A549 (cell line): ENCODE results near the gene RARB. TPM values are rescaled to one million over a fixed set of nuclear protein-coding genes. Genes with fewer than 3 reads are reported as not detected.
A peak's percentile ranks its signal among the peaks of the same experiment; 100 is the strongest.

Source experiments
- ATAC-seq, 2 experiments: fragments of 200-7000 bp in 1 of 2; fragments of >200 bp in 1 of 2; cut with Nextera tagmentation in 1 of 2; cut with Tn5 transposase in 1 of 2; 3 replicates each; pipeline versions ENCODE4 v1.8.0 to v1.9.1; 2018 to 2020; ENCODE audit warnings: mild to moderate bottlenecking in 1 of 2, moderate library complexity in 1 of 2
- CTCF ChIA-PET: fragments of 300-600 bp; sonication (Branson Sonifier 250); formaldehyde crosslinking; extraction: SDS; loops from one replicate; lab custom pipeline; 2021; ENCODE audit warnings: antibody characterized with exemption, inconsistent platforms; lab: Yijun Ruan, JAX
- POLR2A ChIA-PET: fragments of 350-600 bp; formaldehyde crosslinking; extraction: SDS; loops from one replicate; lab custom pipeline; 2021; ENCODE audit warnings: antibody characterized with exemption, inconsistent platforms; lab: Yijun Ruan, JAX
- DNase-seq, 2 experiments: peaks; one replicate each; pipeline versions ENCODE4 v3.0.0 to v3.0.0-alpha.2; 2011 to 2016; ENCODE audit warnings: low read depth in 1 of 2, low spot score in 1 of 2
- FAIRE-seq: peaks from 2 replicates; lab custom pipeline; 2011; peaks lifted over from hg19 to GRCh38; lab: Jason Lieb, UNC
- H3K27ac ChIP-seq, 2 experiments: fragments of >200 bp; sonication (Bioruptor Twin); formaldehyde crosslinking; 3 replicates each; pipeline ENCODE4 v1.5.1; 2016 to 2017
- H3K4me1 ChIP-seq: fragments of >200 bp; sonication (Bioruptor Twin); formaldehyde crosslinking; 3 replicates; pipeline ENCODE4 v1.6.1; 2016
- H3K4me2 ChIP-seq: fragments of >200 bp; sonication (Bioruptor Twin); formaldehyde crosslinking; 3 replicates; pipeline ENCODE4 v1.6.1; 2016
- H3K4me3 ChIP-seq: fragments of >200 bp; sonication (Bioruptor Twin); formaldehyde crosslinking; 3 replicates; pipeline ENCODE4 v1.5.1; 2016
- H3K9me3 ChIP-seq: fragments of >200 bp; sonication (Bioruptor Twin); formaldehyde crosslinking; 3 replicates; pipeline ENCODE4 v1.6.1; 2016
- CBX2 ChIP-seq: fragments of 200-600 bp; sonication (generic); IDR thresholded peaks from 2 replicates; pipeline ENCODE4 v1.6.1; 2016; ENCODE audit warnings: low read depth, mild to moderate bottlenecking, borderline replicate concordance
- EP300 ChIP-seq, 2 experiments: fragments of >200 bp; sonication (Bioruptor Twin); formaldehyde crosslinking; IDR thresholded peaks; 2 replicates in 1 of 2; 3 replicates in 1 of 2; pipeline ENCODE4 v1.6.1; 2016 to 2017
- ESRRA ChIP-seq: fragments of 150-350 bp; IDR thresholded peaks from 2 replicates; pipeline ENCODE4 v1.6.1; 2014; ENCODE audit warnings: mild to moderate bottlenecking, low read length, borderline replicate concordance
- FOSL2 ChIP-seq, 2 experiments: fragments of 450-650 bp in 1 of 2; fragments of >200 bp in 1 of 2; sonication (Bioruptor Twin) in 1 of 2; formaldehyde crosslinking; IDR thresholded peaks; 2 replicates each; pipeline versions ENCODE4 v1.5.0 to v1.6.1; 2016 to 2020; ENCODE audit warnings: mild to moderate bottlenecking in 1 of 2, moderate library complexity in 1 of 2
- FOXS1 ChIP-seq: fragments of 250-450 bp; sonication (Bioruptor Pico); IDR thresholded peaks from 2 replicates; pipeline ENCODE4 v1.5.0; 2020; ENCODE audit warnings: mild to moderate bottlenecking, moderate library complexity
- HDAC2 ChIP-seq: fragments of 200-600 bp; sonication (generic); IDR thresholded peaks from 2 replicates; pipeline ENCODE4 v1.6.1; 2016
- HOXA7 ChIP-seq: fragments of 250-450 bp; sonication (Bioruptor Pico); IDR thresholded peaks from 2 replicates; pipeline ENCODE4 v1.5.0; 2020; ENCODE audit warnings: mild to moderate bottlenecking, moderate library complexity
- HOXB13 ChIP-seq: fragments of 250-450 bp; sonication (Bioruptor Pico); IDR thresholded peaks from 2 replicates; pipeline ENCODE4 v1.5.0; 2020; ENCODE audit warnings: low read depth, mild to moderate bottlenecking, moderate library complexity
- JUN ChIP-seq, 2 experiments: fragments of >200 bp; sonication (Bioruptor Twin); formaldehyde crosslinking; IDR thresholded peaks; 2 replicates in 1 of 2; 3 replicates in 1 of 2; pipeline ENCODE4 v1.6.1; 2016 to 2017
- KDM5A ChIP-seq: fragments of 200-600 bp; sonication (generic); IDR thresholded peaks from 2 replicates; pipeline ENCODE4 v1.6.1; 2016; ENCODE audit warnings: antibody characterized with exemption, mild to moderate bottlenecking
- MAZ ChIP-seq: fragments of 150-350 bp; IDR thresholded peaks from 2 replicates; pipeline ENCODE4 v1.6.1; 2014; ENCODE audit warnings: antibody characterized with exemption, low read depth, low read length, borderline replicate concordance
- NFE2L2 ChIP-seq: fragments of 150-350 bp; conservative IDR thresholded peaks from 2 replicates; pipeline ENCODE4 v1.6.1; 2014; ENCODE audit warnings: low read length
- PHF8 ChIP-seq: fragments of 200-600 bp; sonication (generic); IDR thresholded peaks from 2 replicates; pipeline ENCODE4 v1.6.1; 2016; ENCODE audit warnings: low read depth, mild to moderate bottlenecking, antibody characterized with exemption, moderate library complexity, borderline replicate concordance
- POLR2A ChIP-seq: IDR thresholded peaks from 2 replicates; pipeline ENCODE4 v1.6.1; 2012; ENCODE audit warnings: mild to moderate bottlenecking, low read length
- RAD21 ChIP-seq, 2 experiments: fragments of >200 bp in 1 of 2; sonication (Bioruptor Twin) in 1 of 2; formaldehyde crosslinking in 1 of 2; IDR thresholded peaks in 1 of 2; conservative IDR thresholded peaks in 1 of 2; 2 replicates in 1 of 2; 3 replicates in 1 of 2; pipeline ENCODE4 v1.6.1; 2012 to 2018; ENCODE audit warnings: inconsistent platforms in 1 of 2
- RCOR1 ChIP-seq: fragments of 150-350 bp; IDR thresholded peaks from 2 replicates; pipeline ENCODE4 v1.6.1; 2014; ENCODE audit warnings: antibody characterized with exemption, low read length, low read depth
- RFX5 ChIP-seq: fragments of 450-650 bp; IDR thresholded peaks from 2 replicates; pipeline ENCODE4 v1.7.1; 2014; ENCODE audit warnings: antibody characterized with exemption, mild to moderate bottlenecking, moderate library complexity
- RNF2 ChIP-seq: fragments of 200-600 bp; sonication (generic); IDR thresholded peaks from 2 replicates; pipeline ENCODE4 v1.6.1; 2016; ENCODE audit warnings: low read depth, mild to moderate bottlenecking, antibody characterized with exemption, moderate library complexity, borderline replicate concordance
- TFCP2L1 ChIP-seq: fragments of 250-450 bp; sonication (Bioruptor Pico); IDR thresholded peaks from 2 replicates; pipeline ENCODE4 v1.5.0; 2021; ENCODE audit warnings: mild to moderate bottlenecking
- ZSCAN20 ChIP-seq: fragments of 250-450 bp; sonication (Bioruptor Pico); IDR thresholded peaks from 2 replicates; pipeline ENCODE4 v1.8.0; 2022; ENCODE audit warnings: mild to moderate bottlenecking, moderate library complexity
- WGBS: methylation state at CpG from one replicate; pipeline ENCODE4 v1.1.6; 2017; ENCODE audit errors: missing lambda C conversion rate; 5-methylcytosine and 5-hydroxymethylcytosine counted together
- polyA plus RNA-seq, 4 experiments: library from polyadenylated mRNA; depleted of rRNA in 3 of 4; stranded (reverse); fragments of >200 nt; fragmentation: RNase III in 1 of 4; extraction: RNeasy Plus Mini Kit Qiagen cat#74134 plus additional on column Dnase treatment in 1 of 4; gene quantifications; 2 replicates in 3 of 4; 3 replicates in 1 of 4; pipeline ENCODE4 v1.2.3, GENCODE V29; 2011 to 2017
- TF ChIP-seq, protein P1 (sequence below): IDR thresholded peaks from 2 replicates; pipeline ENCODE4 v1.6.1; 2012
- TF ChIP-seq, protein P2 (sequence below): fragments of 250-450 bp; sonication (Bioruptor Pico); IDR thresholded peaks from 2 replicates; pipeline ENCODE4 v1.5.0; 2021; ENCODE audit warnings: mild to moderate bottlenecking, moderate library complexity, borderline replicate concordance
- TF ChIP-seq, protein P3 (sequence below): fragments of 450-650 bp; IDR thresholded peaks from 2 replicates; pipeline ENCODE4 v1.6.1; 2014; ENCODE audit warnings: antibody characterized with exemption
- TF ChIP-seq, protein P4 (sequence below): fragments of >200 bp; sonication (Bioruptor Twin); formaldehyde crosslinking; IDR thresholded peaks from 3 replicates; pipeline ENCODE4 v1.5.1; 2016
- TF ChIP-seq, protein P5 (sequence below): fragments of >200 bp; sonication (Bioruptor Twin); formaldehyde crosslinking; IDR thresholded peaks from 3 replicates; pipeline ENCODE4 v1.6.1; 2016

Gene RARB
- polyA plus RNA-seq, 2 of the 4 experiments (the other 2 are of a cell fraction), result 24.5 to 30.8 TPM

DNA sequence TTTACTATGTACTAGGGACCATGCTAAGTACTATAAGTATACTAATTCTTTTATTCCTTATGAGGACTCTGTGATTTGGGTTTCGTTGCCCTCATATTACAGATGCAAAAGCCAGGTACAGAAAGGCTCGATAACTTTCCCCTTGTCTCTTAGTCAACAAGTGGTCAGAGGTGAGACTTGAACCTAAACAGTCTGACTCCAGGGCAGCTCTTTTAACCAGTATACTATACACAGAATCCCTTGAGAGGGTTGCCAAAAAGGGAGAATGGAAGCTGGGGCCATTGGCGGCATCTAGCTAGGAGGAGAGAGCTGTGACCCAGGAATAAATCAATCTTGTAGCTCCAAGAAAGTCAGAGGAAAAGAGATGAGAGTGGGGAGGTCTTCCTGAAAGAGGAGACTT, 144.3 kb downstream of the RARB start:
- TF ChIP-seq, protein P1, sequence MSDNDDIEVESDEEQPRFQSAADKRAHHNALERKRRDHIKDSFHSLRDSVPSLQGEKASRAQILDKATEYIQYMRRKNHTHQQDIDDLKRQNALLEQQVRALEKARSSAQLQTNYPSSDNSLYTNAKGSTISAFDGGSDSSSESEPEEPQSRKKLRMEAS, result no peak
- TF ChIP-seq RFX5 (no peak), HDAC2 (no peak), HOXB13 (CRISPR knock-in tag) (no peak), HOXA7 (CRISPR knock-in tag) (no peak), JUN (IDR thresholded peaks at IDR 0.05) (no peak), NFE2L2 (no peak), RCOR1 (no peak), ZSCAN20 (CRISPR knock-in tag) (no peak), EP300 (IDR thresholded peaks at IDR 0.05) (no peak), PHF8 (no peak), TFCP2L1 (CRISPR knock-in tag) (no peak), CBX2 (no peak), KDM5A (no peak)
- TF ChIP-seq, protein P2, sequence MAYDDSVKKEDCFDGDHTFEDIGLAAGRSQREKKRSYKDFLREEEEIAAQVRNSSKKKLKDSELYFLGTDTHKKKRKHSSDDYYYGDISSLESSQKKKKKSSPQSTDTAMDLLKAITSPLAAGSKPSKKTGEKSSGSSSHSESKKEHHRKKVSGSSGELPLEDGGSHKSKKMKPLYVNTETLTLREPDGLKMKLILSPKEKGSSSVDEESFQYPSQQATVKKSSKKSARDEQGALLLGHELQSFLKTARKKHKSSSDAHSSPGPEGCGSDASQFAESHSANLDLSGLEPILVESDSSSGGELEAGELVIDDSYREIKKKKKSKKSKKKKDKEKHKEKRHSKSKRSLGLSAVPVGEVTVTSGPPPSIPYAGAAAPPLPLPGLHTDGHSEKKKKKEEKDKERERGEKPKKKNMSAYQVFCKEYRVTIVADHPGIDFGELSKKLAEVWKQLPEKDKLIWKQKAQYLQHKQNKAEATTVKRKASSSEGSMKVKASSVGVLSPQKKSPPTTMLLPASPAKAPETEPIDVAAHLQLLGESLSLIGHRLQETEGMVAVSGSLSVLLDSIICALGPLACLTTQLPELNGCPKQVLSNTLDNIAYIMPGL (CRISPR knock-in tag), result no peak
- TF ChIP-seq, protein P3, sequence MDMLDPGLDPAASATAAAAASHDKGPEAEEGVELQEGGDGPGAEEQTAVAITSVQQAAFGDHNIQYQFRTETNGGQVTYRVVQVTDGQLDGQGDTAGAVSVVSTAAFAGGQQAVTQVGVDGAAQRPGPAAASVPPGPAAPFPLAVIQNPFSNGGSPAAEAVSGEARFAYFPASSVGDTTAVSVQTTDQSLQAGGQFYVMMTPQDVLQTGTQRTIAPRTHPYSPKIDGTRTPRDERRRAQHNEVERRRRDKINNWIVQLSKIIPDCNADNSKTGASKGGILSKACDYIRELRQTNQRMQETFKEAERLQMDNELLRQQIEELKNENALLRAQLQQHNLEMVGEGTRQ, result no peak
- TF ChIP-seq, protein P4, sequence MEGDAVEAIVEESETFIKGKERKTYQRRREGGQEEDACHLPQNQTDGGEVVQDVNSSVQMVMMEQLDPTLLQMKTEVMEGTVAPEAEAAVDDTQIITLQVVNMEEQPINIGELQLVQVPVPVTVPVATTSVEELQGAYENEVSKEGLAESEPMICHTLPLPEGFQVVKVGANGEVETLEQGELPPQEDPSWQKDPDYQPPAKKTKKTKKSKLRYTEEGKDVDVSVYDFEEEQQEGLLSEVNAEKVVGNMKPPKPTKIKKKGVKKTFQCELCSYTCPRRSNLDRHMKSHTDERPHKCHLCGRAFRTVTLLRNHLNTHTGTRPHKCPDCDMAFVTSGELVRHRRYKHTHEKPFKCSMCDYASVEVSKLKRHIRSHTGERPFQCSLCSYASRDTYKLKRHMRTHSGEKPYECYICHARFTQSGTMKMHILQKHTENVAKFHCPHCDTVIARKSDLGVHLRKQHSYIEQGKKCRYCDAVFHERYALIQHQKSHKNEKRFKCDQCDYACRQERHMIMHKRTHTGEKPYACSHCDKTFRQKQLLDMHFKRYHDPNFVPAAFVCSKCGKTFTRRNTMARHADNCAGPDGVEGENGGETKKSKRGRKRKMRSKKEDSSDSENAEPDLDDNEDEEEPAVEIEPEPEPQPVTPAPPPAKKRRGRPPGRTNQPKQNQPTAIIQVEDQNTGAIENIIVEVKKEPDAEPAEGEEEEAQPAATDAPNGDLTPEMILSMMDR, result no peak
- H3K4me3 ChIP-seq, result no peak overlapping the region
- no peaks in the 10 kb centered on the region for H3K9me3 ChIP-seq
- FAIRE-seq, result no peak
- WGBS, result 84% methylated on average over 3 of the region's 3 CpGs
- no peak for DNase-seq
- no peak for ATAC-seq
- H3K27ac ChIP-seq, result peak overlapping the region in 1 of 2 experiments; percentile 65; a peak in 2 of 6 replicates
- POLR2A ChIA-PET, result no interaction called here
- no peak overlapping the region for H3K4me2 ChIP-seq
- CTCF ChIA-PET, result interaction anchor here (1.4 kb wide), 1 partner anchor 10 kb away, joined by 5 read pairs; no protein-coding TSS in a partner anchor
- H3K4me1 ChIP-seq, result peaks cover 14% of the 10 kb centered on the region

DNA sequence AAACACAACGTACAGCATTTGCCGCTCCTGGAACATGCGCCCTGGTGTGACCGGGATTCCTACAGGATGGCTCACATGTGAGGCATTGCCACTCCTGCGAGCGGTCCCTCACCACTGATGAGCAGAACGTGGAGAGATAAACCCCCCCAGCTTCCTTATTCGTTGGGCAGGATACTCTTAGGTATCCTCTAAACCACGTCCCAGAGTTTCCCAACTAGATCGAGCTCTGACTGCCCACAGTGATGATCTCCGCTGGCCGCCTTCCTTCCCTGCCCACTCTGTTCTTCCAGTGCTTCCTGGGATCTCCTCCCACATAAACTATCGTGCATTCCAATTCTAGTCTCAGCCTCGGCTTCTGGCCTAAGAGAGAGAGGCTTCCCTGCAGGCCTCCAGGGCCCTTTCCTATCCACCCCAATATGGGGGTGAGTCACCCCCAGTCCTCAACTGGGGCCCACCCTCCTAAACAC, 144.9 kb downstream of the RARB start:
- no peak overlapping the region for H3K4me3 ChIP-seq
- CTCF ChIA-PET, result interaction anchor here (1.4 kb wide), 1 partner anchor 9 kb away, joined by 5 read pairs; no protein-coding TSS in a partner anchor
- FAIRE-seq, result no peak

More for the DNA sequence above, 144.9 kb downstream of the RARB start:
- H3K4me1 ChIP-seq, result peaks cover 14% of the 10 kb centered on the region
- 90% methylated on average over 14 of the region's 14 CpGs for WGBS
- TF ChIP-seq FOSL2 (IDR thresholded peaks at IDR 0.05) (no peak), FOSL2 (CRISPR knock-in tag; IDR thresholded peaks at IDR 0.05) (no peak), POLR2A (no peak), RAD21 (conservative IDR thresholded peaks at IDR 0.05 in 1 of 2, IDR thresholded peaks at IDR 0.05 in 1 of 2) (no peak), MAZ (no peak), FOXS1 (CRISPR knock-in tag) (no peak), KDM5A (no peak), PHF8 (no peak), ESRRA (no peak), RCOR1 (no peak), RNF2 (no peak)
- TF ChIP-seq, protein P5, sequence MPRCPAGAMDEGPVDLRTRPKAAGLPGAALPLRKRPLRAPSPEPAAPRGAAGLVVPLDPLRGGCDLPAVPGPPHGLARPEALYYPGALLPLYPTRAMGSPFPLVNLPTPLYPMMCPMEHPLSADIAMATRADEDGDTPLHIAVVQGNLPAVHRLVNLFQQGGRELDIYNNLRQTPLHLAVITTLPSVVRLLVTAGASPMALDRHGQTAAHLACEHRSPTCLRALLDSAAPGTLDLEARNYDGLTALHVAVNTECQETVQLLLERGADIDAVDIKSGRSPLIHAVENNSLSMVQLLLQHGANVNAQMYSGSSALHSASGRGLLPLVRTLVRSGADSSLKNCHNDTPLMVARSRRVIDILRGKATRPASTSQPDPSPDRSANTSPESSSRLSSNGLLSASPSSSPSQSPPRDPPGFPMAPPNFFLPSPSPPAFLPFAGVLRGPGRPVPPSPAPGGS, result no peak
- POLR2A ChIA-PET, result no interaction called here
- 0 out of 6 replicates have a peak, but pooled peaks of 1 of the 2 experiments have one; percentile 8 for ATAC-seq
- H3K4me2 ChIP-seq, result peak overlapping the region; percentile 28; the same call in 1 of the 3 replicates
- no peaks in the 10 kb centered on the region for H3K9me3 ChIP-seq
- DNase-seq, result no peak
- peak overlapping the region; percentile 13 to 65; a peak in 3 of 6 replicates for H3K27ac ChIP-seq
